Activated naive CD4-positive, alpha-beta T cell treated with anti-CD3 and anti-CD28 coated beads for 36 hours (primary cell): ENCODE results near the gene CACNA1E. TPM values are rescaled to one million over a fixed set of nuclear protein-coding genes. Genes with fewer than 3 reads are reported as not detected.

Experiments used
- CTCF ChIA-PET: fragments of 350-600 bp; sonication (Branson Sonifier 250); formaldehyde crosslinking; loops from one replicate; lab custom pipeline; 2021; ENCODE audit warnings: antibody characterized with exemption; lab: Charles Lee
- DNase-seq: peaks from one replicate; pipeline ENCODE4 v3.0.0-alpha.2; 2020
- H3K27ac Mint-ChIP-seq: one replicate; pipeline ENCODE4 v1.8.0; 2021; ENCODE audit warnings: mild to moderate bottlenecking, mixed read lengths
- H3K27me3 Mint-ChIP-seq: one replicate; pipeline ENCODE4 v1.8.0; 2021; ENCODE audit warnings: low read depth, mixed read lengths
- H3K36me3 Mint-ChIP-seq: one replicate; pipeline ENCODE4 v1.8.0; 2021; ENCODE audit warnings: low read depth, mixed read lengths
- H3K4me1 Mint-ChIP-seq: one replicate; pipeline ENCODE4 v1.8.0; 2021; ENCODE audit warnings: low read depth, mixed read lengths
- H3K4me3 Mint-ChIP-seq: one replicate; pipeline ENCODE4 v1.8.0; 2021; ENCODE audit warnings: mild to moderate bottlenecking, moderate library complexity, mixed read lengths
- H3K9me3 Mint-ChIP-seq: one replicate; pipeline ENCODE4 v1.8.0; 2021; ENCODE audit warnings: mixed read lengths
- intact Hi-C: fragments of 100-400 bp; cut with micrococcal nuclease; formaldehyde crosslinking; loops from one replicate; pipeline ENCODE4 v1.15.1; 2023
- total RNA-seq, 2 experiments: library from RNA; stranded (reverse); gene quantifications; one replicate each; pipeline ENCODE4 v1.2.3, GENCODE V29; 2021

CACNA1E gene
- total RNA-seq, 2 experiments from 2014 or later, result not detected

DNA sequence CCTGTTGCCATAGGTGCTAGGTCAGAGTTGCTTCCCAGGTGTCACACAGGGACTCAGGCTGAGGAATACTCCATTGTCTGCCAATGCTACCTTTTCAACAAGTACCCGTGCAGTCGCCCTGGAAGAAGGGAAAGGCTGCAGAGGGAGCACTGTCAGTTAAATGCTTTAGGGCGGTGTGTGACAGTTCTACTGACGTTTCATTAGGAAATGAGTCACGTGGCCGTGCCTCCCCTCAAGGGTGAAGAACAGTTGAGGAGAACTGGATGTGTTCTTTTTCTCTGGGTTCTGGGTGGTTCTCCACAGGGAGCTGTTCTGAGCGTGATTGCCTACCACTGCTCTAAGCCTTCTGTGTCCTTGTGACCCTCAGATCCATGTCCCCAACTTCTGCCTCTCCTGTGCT, 197.6 kb downstream of the CACNA1E start:
- Mint-ChIP-seq H3K9me3 (no peaks in the 10 kb centered on the region), H3K27ac (no peak overlapping the region), H3K36me3 (no peaks in the 10 kb centered on the region), H3K4me3 (no peak overlapping the region), H3K27me3 (peaks cover 4% of the 10 kb centered on the region), H3K4me1 (no peaks in the 10 kb centered on the region)
- no peak for DNase-seq
- CTCF ChIA-PET, result no interaction called here
- intact Hi-C loops, result no loop called here

DNA sequence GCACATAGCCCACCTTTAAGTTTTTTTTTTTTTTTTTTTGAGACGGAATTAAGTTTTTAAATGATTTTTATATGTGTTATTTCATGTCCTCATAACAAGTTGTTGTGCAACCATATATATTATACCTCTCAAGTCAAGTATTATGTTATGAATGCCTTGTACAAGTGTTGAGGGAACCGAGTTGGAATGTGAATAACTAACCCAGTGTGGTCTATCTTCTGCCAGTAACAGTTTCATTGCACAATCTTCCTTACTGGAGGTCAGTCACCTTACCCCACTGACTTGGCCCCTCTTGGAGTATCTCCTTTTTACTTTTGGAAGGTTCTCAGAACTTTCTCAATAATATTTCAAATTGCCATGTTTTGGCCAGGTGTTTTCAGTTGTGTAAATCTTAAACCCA, 201.9 kb downstream of the CACNA1E start:
- CTCF ChIA-PET, result no interaction called here
- no peaks in the 10 kb centered on the region for H3K4me1 Mint-ChIP-seq
- DNase-seq, result no peak
- peaks cover 12% of the 10 kb centered on the region for H3K27me3 Mint-ChIP-seq
- no peaks in the 10 kb centered on the region for H3K9me3 Mint-ChIP-seq
- H3K4me3 Mint-ChIP-seq, result no peak overlapping the region
- intact Hi-C loops, result no loop called here
- no peaks in the 10 kb centered on the region for H3K36me3 Mint-ChIP-seq
- H3K27ac Mint-ChIP-seq, result no peak overlapping the region

DNA sequence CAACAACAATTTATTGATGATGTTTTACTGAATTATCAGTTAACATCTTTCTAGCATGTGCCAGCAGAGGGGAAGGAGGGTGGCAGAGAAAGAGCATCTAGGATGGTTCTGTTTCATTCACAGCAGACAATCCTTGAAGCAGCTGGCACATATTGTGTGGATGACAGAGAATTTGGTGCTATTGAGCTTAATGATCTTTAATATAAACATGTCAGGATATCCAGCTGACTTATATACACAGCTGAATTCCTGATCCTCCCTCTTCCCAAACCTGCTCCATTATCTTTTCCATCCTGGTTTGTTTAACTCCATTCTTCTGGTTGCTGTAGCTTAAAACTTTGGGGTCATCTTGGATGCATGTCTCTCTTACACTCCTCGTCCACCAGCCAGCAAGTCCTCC, 218.6 kb downstream of the CACNA1E start:
- Mint-ChIP-seq H3K9me3 (no peaks in the 10 kb centered on the region), H3K27ac (no peak overlapping the region), H3K27me3 (peaks cover 4% of the 10 kb centered on the region), H3K36me3 (no peaks in the 10 kb centered on the region), H3K4me3 (no peak overlapping the region), H3K4me1 (no peaks in the 10 kb centered on the region)
- CTCF ChIA-PET, result no interaction called here
- DNase-seq, result no peak
- intact Hi-C loops, result no loop called here

DNA sequence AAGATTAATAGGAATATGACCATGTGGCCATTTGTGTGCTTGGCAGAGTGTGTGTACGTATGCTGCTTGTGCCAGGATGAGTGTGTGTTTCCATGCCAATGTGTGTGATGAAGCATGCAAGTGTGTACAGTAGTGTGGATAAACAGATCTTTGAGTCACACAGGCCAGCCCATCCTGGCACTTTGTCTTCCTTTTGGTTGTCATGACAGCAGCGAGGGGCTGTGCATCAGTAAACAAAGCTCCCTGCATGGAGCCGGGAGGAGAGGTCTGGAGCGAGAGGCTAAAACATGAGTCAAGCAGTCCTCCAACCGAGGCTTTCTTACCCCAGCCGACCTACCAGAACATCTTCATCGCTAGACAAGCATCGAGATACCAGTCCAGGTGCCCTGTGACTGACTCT, 221.2 kb downstream of the CACNA1E start:
- DNase-seq, result no peak
- Mint-ChIP-seq H3K9me3 (no peaks in the 10 kb centered on the region), H3K36me3 (no peaks in the 10 kb centered on the region), H3K4me1 (no peaks in the 10 kb centered on the region), H3K4me3 (no peak overlapping the region), H3K27ac (no peak overlapping the region), H3K27me3 (peaks cover 4% of the 10 kb centered on the region)
- intact Hi-C loops, result no loop called here
- CTCF ChIA-PET, result no interaction called here

DNA sequence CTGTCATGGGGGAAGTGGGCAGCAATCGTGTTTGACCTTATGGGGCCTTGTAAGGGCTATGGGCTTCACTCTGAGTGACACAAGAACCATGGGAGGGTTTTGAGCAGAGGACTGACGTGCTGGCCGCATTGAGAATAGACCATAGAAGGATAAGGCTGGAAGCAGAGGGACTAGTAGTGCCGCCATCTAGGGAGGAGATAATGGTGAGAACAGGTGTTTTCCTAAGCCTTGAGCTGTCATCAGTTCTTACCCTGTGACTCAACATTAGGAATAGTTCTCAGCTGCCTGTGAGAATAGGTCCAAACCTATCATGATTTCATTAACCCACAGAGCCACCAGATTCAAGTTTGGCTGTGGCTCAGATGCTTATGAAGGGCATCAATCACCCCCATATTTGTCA, 228.5 kb downstream of the CACNA1E start:
- DNase-seq, result no peak
- peaks cover 10% of the 10 kb centered on the region for H3K27me3 Mint-ChIP-seq
- intact Hi-C loops, result no loop called here
- H3K4me1 Mint-ChIP-seq, result no peaks in the 10 kb centered on the region
- no peak overlapping the region for H3K27ac Mint-ChIP-seq
- no peaks in the 10 kb centered on the region for H3K36me3 Mint-ChIP-seq
- no peaks in the 10 kb centered on the region for H3K9me3 Mint-ChIP-seq
- H3K4me3 Mint-ChIP-seq, result no peak overlapping the region
- CTCF ChIA-PET, result no interaction called here

DNA sequence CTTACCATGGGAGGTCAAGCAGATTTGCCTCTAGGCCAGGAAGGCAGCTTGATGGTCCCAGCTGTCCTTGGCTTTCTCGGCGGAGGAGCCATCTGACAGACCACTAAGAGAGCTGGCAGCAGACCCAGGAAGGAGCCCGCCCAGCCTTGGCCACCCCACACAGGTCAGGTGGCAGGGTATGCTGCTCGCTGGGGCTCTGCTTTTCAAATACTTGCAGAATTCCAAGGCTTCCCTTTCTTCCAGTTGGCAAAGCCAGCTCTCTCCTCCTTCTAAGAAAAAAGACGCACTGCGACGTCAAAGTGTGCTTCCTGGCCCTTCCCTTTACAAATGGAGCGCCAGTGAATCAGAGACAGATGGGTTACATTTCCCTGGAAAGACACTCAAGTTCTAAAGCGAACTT, 229.4 kb downstream of the CACNA1E start:
- Mint-ChIP-seq H3K4me1 (no peaks in the 10 kb centered on the region), H3K27me3 (peaks cover 10% of the 10 kb centered on the region)

DNA sequence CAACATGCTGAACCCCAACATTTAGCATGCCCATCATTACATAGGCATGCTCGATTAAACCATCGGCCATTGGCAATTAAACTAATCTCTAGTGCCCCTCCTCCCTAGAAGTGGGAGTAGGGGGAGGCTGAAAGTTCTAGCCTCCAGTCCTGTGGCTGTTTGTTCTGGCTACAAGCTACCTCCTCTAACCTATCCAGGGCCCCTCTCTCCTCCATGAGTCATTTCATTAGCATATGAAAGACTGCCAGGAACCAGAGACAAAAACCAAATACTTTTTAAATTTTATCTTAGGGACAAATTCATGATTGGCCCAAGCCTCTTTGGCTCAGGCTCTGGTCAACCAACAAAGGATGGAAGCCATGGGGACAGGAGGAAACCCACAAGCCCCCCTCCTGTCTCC, 231.1 kb downstream of the CACNA1E start:
- Mint-ChIP-seq H3K4me1 (no peaks in the 10 kb centered on the region), H3K4me3 (no peak overlapping the region), H3K36me3 (no peaks in the 10 kb centered on the region), H3K27ac (no peak overlapping the region), H3K27me3 (peaks cover 10% of the 10 kb centered on the region), H3K9me3 (no peaks in the 10 kb centered on the region)
- DNase-seq, result no peak
- intact Hi-C loops, result no loop called here
- CTCF ChIA-PET, result no interaction called here

More for the DNA sequence above, 229.4 kb downstream of the CACNA1E start:
- CTCF ChIA-PET, result no interaction called here
- intact Hi-C loops, result no loop called here
- Mint-ChIP-seq H3K36me3 (no peaks in the 10 kb centered on the region), H3K4me3 (no peak overlapping the region), H3K27ac (no peak overlapping the region), H3K9me3 (no peaks in the 10 kb centered on the region)
- no peak for DNase-seq

DNA sequence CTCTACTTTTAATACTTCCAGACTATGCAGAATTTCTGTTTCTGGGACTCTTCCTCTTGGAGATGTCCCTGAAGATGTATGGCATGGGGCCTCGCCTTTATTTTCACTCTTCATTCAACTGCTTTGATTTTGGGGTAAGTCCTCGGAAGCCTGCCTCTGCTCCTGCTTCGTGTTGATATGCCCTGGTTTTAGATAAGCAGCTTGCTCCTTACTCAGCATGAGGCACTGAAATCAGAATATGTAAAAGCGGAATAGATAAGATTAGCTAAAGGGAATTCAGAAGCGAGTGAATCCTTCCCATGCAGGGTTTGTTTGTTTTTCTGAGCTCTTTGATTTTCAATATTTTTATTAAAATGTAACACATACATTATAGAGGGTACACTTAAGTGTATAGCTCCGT, 234.7 kb downstream of the CACNA1E start:
- CTCF ChIA-PET, result interaction anchor here (0.7 kb wide), 1 partner anchor 182 kb away, joined by 3 read pairs; no protein-coding TSS in a partner anchor
- H3K36me3 Mint-ChIP-seq, result no peaks in the 10 kb centered on the region
- H3K9me3 Mint-ChIP-seq, result no peaks in the 10 kb centered on the region
- H3K27me3 Mint-ChIP-seq, result peaks cover 6% of the 10 kb centered on the region
- H3K4me3 Mint-ChIP-seq, result no peak overlapping the region
- intact Hi-C loops, result no loop called here
- H3K27ac Mint-ChIP-seq, result no peak overlapping the region
- no peaks in the 10 kb centered on the region for H3K4me1 Mint-ChIP-seq
- no peak for DNase-seq

DNA sequence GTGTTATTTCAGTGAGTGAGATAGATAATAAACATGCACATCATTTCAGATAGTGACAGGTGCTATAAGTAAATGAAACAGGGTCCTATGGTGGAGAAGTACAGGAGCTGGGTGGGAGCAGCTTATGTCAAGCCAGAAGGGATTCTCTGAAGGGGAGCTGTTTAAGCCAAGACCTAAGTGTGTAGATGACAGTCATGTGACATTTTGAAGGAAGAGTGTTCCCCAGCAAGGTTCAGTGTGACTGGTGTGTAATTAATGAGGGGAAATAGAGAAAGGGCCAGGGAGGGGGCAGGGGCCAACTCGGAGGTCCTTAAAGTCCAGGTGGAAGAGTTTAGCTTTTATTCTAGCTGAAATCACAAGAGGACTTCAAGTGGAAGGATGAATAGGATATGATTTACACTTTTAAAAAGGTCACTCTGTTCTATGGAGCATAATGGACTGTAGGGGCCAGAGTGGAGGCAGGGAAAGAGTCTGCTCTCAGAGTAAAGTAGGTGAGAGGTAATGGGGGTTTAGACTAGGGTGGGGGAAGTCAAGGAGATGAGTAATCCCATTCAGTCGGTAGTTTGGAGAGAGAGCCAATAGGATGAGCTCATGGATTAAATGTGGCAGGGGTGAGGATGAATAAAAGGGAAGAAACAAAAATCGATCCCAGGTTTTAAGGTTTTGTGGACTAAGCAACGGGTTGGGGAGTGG, 243.1 kb downstream of the CACNA1E start:
- Mint-ChIP-seq H3K4me3 (no peak overlapping the region), H3K27me3 (peaks cover 7% of the 10 kb centered on the region), H3K4me1 (no peaks in the 10 kb centered on the region), H3K36me3 (no peaks in the 10 kb centered on the region), H3K27ac (no peak overlapping the region), H3K9me3 (no peaks in the 10 kb centered on the region)
- no peak for DNase-seq
- intact Hi-C loops, result no loop called here
- CTCF ChIA-PET, result no interaction called here

DNA sequence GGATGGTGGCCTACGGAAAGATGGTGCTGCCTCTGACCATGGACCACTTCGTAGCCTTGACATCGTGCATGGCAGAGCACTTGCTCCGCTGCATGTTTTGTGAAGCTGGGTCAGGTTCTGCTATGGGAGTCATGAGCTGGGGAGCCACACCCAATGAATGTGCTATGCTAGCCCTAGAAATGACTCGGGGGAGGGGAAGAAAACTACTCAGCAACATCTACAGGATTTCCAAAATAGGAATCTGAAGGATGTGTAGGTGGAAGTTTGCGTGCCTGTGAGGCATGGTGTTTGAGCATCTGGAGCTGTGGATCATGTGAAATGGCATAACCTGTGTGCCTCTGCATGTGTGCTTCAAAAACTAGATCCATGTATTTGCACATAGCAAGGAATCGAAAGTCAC, 247.3 kb downstream of the CACNA1E start:
- no peaks in the 10 kb centered on the region for H3K9me3 Mint-ChIP-seq
- no peak overlapping the region for H3K4me3 Mint-ChIP-seq
- no peaks in the 10 kb centered on the region for H3K4me1 Mint-ChIP-seq
- CTCF ChIA-PET, result interaction anchor here (0.6 kb wide), 1 partner anchor 193 kb away, joined by 3 read pairs; no protein-coding TSS in a partner anchor
- intact Hi-C loops, result loop anchor here (10.0 kb wide), 1 partner anchor 324 kb away; no protein-coding TSS in a partner anchor
- peaks cover 9% of the 10 kb centered on the region for H3K27me3 Mint-ChIP-seq
- no peak overlapping the region for H3K27ac Mint-ChIP-seq
- no peaks in the 10 kb centered on the region for H3K36me3 Mint-ChIP-seq
- DNase-seq, result no peak

DNA sequence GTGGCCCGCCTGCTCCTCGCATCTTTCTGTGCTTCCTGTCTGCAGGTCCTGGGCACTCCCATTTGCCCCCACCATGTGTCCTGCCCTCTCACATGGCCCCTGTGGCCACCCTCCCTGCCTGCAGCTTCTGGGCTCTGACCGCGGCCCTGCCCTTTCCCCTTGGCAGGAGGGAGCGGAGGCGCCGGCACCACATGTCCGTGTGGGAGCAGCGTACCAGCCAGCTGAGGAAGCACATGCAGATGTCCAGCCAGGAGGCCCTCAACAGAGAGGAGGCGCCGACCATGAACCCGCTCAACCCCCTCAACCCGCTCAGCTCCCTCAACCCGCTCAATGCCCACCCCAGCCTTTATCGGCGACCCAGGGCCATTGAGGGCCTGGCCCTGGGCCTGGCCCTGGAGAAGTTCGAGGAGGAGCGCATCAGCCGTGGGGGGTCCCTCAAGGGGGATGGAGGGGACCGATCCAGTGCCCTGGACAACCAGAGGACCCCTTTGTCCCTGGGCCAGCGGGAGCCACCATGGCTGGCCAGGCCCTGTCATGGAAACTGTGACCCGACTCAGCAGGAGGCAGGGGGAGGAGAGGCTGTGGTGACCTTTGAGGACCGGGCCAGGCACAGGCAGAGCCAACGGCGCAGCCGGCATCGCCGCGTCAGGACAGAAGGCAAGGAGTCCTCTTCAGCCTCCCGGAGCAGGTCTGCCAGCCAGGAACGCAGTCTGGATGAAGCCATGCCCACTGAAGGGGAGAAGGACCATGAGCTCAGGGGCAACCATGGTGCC, 249.1 kb downstream of the CACNA1E start:
- Mint-ChIP-seq H3K36me3 (no peaks in the 10 kb centered on the region), H3K4me3 (no peak overlapping the region), H3K27me3 (peaks cover 9% of the 10 kb centered on the region), H3K9me3 (no peaks in the 10 kb centered on the region), H3K27ac (no peak overlapping the region), H3K4me1 (no peaks in the 10 kb centered on the region)
- intact Hi-C loops, result loop anchor here (10.0 kb wide), 1 partner anchor 322 kb away; no protein-coding TSS in a partner anchor
- DNase-seq, result no peak
- CTCF ChIA-PET, result no interaction called here

DNA sequence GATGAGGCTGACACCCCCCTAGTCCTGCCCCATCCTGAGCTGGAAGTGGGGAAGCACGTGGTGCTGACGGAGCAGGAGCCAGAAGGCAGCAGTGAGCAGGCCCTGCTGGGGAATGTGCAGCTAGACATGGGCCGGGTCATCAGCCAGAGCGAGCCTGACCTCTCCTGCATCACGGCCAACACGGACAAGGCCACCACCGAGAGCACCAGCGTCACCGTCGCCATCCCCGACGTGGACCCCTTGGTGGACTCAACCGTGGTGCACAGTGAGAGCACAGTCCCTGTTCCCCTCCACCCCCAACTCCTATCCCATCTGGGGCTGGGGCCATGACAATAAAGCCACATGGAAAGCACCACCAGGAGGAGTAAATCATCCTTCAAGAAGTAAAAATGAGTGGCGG, 250.2 kb downstream of the CACNA1E start:
- Mint-ChIP-seq H3K9me3 (no peaks in the 10 kb centered on the region), H3K36me3 (no peaks in the 10 kb centered on the region), H3K27me3 (peaks cover 9% of the 10 kb centered on the region), H3K4me3 (no peak overlapping the region), H3K4me1 (no peaks in the 10 kb centered on the region), H3K27ac (no peak overlapping the region)
- CTCF ChIA-PET, result no interaction called here
- intact Hi-C loops, result loop anchor here (10.0 kb wide), 1 partner anchor 321 kb away; no protein-coding TSS in a partner anchor
- no peak for DNase-seq

DNA sequence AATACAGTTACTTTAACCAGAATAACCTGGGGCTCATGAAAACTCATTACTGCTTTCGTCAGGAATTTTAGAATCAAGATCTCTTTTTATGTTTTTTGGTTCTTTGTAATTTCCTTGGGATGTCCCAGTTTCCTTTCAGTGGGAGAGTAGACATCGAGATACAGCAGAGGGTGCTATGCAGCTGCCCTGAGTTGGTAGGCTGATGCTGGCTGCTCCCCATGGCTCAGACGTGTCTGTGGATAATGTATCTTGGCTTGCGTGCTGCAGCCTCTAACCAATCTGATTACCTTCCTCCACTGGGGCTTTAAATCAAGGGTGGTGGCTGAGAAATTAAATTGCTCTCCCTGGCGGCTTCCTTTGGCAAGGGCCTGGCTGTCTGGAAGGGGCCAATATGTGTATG, 253.7 kb downstream of the CACNA1E start:
- CTCF ChIA-PET, result no interaction called here
- H3K27ac Mint-ChIP-seq, result no peak overlapping the region

More for the DNA sequence above, 253.7 kb downstream of the CACNA1E start:
- Mint-ChIP-seq H3K4me1 (no peaks in the 10 kb centered on the region), H3K4me3 (no peak overlapping the region), H3K9me3 (no peaks in the 10 kb centered on the region), H3K27me3 (peaks cover 9% of the 10 kb centered on the region), H3K36me3 (no peaks in the 10 kb centered on the region)
- DNase-seq, result no peak
- intact Hi-C loops, result loop anchor here (10.0 kb wide), 1 partner anchor 318 kb away; no protein-coding TSS in a partner anchor
